Transverse colon (tissue), 4 donors: ENCODE data around the gene RAB40B. TPM values are rescaled to one million over a fixed set of nuclear protein-coding genes. Genes with fewer than 3 reads are reported as not detected.

Source experiments
- DNase-seq: peaks from one replicate; pipeline ENCODE4 v3.0.0-alpha.2; 2019
- H3K27ac ChIP-seq, 4 donors: fragments of 200-600 bp; sonication (generic); 2 replicates each; pipeline ENCODE4 v1.5.1; 2016 to 2018; ENCODE audit warnings: inconsistent platforms in 4 of 4
- H3K27me3 ChIP-seq: fragments of 200-600 bp; sonication (generic); 2 replicates; pipeline ENCODE4 v1.5.1; 2017; ENCODE audit warnings: inconsistent platforms
- H3K36me3 ChIP-seq, 4 donors: fragments of 200-600 bp; sonication (generic); 2 replicates each; pipeline ENCODE4 v1.5.1; 2017 to 2019; ENCODE audit warnings: inconsistent platforms in 4 of 4
- H3K4me1 ChIP-seq, 4 donors: fragments of 200-600 bp; sonication (generic); 2 replicates each; pipeline ENCODE4 v1.5.1; 2017 to 2020; ENCODE audit warnings: inconsistent platforms in 4 of 4
- H3K4me3 ChIP-seq, 4 donors: fragments of 200-600 bp; sonication (generic); 1 replicate in 1 of 4; 2 replicates in 3 of 4; pipeline versions ENCODE4 v1.5.1 to v1.6.1; 2017 to 2019; ENCODE audit warnings: inconsistent platforms in 4 of 4
- H3K9me3 ChIP-seq, 2 donors: fragments of 200-600 bp; sonication (generic); 2 replicates each; pipeline ENCODE4 v1.5.1; 2017 to 2019; ENCODE audit warnings: inconsistent platforms in 2 of 2
- EP300 ChIP-seq: sonication (generic); formaldehyde crosslinking; IDR thresholded peaks from one replicate; pipeline ENCODE4 v1.6.1; 2017; ENCODE audit warnings: antibody characterized with exemption, low read depth
- POLR2A ChIP-seq: fragments of 450-650 bp; IDR thresholded peaks from one replicate; pipeline ENCODE4 v1.6.1; 2016; ENCODE audit warnings: antibody characterized with exemption, mild to moderate bottlenecking, moderate library complexity
- POLR2AphosphoS5 ChIP-seq, 3 donors: sonication (generic); formaldehyde crosslinking; IDR thresholded peaks; one replicate each; pipeline ENCODE4 v1.6.1; 2016; ENCODE audit warnings: antibody characterized with exemption in 3 of 3
- WGBS, 2 donors: methylation state at CpG; one replicate each; pipeline ENCODE4 v1.1.5; 2018; ENCODE audit warnings: low coverage in 1 of 2; 5-methylcytosine and 5-hydroxymethylcytosine counted together
- in situ Hi-C, 4 donors: fragments of 200-750 bp; cut with MboI; loops; one replicate each; pipeline versions ENCODE4 v1.15.0 to v1.15.1; 2017; ENCODE audit warnings: low sequenced_read_pairs in 3 of 4, low pct_ligation_motif_present in 1 of 4, low pct_unique_long_range_greater_than_20kb in 1 of 4
- intact Hi-C: fragments of 100-400 bp; cut with DNase I; formaldehyde crosslinking; loops from one replicate; pipeline ENCODE4 v1.15.1; 2023; ENCODE audit warnings: low total_unique reads
- total RNA-seq, 4 donors: library from RNA; depleted of rRNA; stranded (reverse); fragments of >200 nt; gene quantifications; one replicate each; pipeline ENCODE4 v1.1.0, GENCODE V29; 2016
- TF ChIP-seq, protein P1 (sequence below), 5 experiments: fragments of 200-600 bp in 3 of 5; fragments of 450-650 bp in 2 of 5; sonication (generic) in 3 of 5; IDR thresholded peaks; 1 replicate in 2 of 5; 2 replicates in 3 of 5; pipeline ENCODE4 v1.5.1; 2016 to 2017; ENCODE audit warnings: antibody characterized with exemption in 5 of 5, inconsistent platforms in 3 of 5, mild to moderate bottlenecking in 2 of 5, moderate library complexity in 1 of 5

RAB40B gene
- total RNA-seq, 4 donors from 2014 or later = 26.5 to 83.0 (median 59.6) TPM

DNA sequence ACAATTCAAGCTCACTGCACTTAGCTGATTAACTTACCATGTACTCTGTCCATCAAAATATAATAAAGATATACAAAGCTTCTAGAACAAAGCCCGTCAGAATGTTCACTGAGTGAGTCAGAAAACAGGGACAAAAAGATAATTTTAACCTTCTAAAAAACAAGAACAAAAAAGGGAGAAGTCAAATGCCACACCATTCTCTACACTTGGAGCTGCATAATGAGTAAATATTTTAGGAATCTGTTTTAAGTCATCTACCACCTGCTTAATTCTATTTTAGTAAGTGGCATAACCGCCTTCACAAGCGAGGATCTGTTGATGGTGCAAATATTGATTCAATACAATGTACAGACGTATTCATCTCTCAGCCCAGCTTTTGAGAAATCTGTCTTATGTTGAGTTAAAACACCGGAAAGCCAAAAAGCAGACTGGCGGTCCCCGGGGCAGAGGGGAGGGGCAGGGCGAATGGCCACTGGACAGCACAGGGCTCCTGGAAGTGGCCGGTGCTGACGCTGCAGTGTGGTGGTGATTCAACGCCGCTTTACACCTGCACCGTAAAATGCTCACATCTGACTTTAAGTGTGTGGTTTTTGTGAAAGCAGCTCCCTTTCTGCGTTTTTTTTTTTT is 20.1 kb downstream of the RAB40B start:
- in situ Hi-C loops (no loop called here), intact Hi-C loops (no loop called here)
- 79 to 89% methylated on average over 14 of the region's 14 CpGs for WGBS, 2 donors
- no peaks in the 10 kb centered on the region for H3K27me3 ChIP-seq
- H3K4me1 ChIP-seq = peaks cover 3 to 30% (median 9%) of the 10 kb centered on the region in 4 donors
- no peak overlapping the region for H3K27ac ChIP-seq
- TF ChIP-seq POLR2A (no peak), POLR2AphosphoS5 (IDR thresholded peaks at IDR 0.05) (no peak), EP300 (no peak)
- TF ChIP-seq, protein P1, sequence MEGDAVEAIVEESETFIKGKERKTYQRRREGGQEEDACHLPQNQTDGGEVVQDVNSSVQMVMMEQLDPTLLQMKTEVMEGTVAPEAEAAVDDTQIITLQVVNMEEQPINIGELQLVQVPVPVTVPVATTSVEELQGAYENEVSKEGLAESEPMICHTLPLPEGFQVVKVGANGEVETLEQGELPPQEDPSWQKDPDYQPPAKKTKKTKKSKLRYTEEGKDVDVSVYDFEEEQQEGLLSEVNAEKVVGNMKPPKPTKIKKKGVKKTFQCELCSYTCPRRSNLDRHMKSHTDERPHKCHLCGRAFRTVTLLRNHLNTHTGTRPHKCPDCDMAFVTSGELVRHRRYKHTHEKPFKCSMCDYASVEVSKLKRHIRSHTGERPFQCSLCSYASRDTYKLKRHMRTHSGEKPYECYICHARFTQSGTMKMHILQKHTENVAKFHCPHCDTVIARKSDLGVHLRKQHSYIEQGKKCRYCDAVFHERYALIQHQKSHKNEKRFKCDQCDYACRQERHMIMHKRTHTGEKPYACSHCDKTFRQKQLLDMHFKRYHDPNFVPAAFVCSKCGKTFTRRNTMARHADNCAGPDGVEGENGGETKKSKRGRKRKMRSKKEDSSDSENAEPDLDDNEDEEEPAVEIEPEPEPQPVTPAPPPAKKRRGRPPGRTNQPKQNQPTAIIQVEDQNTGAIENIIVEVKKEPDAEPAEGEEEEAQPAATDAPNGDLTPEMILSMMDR (IDR thresholded peaks at IDR 0.05) = no peak
- H3K4me3 ChIP-seq = no peak overlapping the region
- H3K9me3 ChIP-seq = peaks cover 0 to 10% of the 10 kb centered on the region in 2 donors
- DNase-seq = no peak
- H3K36me3 ChIP-seq = no peaks in the 10 kb centered on the region

DNA sequence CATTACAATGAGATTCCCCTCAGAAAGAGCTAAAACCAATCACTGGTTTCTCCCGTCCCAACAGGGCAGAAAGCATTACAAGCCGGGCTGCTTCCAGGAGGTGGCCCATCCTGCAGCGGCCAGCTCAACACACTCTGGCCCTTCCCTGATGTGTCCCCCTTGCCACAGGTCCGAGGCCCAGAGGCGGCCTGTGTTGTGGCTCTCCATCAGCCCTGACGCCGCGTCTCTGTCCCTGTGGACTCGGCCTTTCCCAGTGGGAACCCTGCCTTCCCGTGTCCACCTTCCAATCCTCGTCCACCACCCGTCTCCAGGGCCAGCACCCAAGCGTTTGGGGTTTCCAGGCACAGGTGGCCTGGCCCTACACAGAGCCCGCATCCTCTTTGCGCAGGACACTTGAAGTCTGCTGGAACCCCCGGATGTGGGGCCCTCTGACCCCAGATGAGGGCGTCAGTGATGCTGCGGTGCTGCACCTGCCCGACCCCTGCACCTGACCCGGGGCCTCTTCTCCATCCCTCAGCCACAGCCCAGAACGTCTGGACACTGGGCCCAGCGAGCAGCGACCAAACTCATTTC is 21.1 kb downstream of the RAB40B start:
- Histone ChIP-seq H3K27ac (no peak overlapping the region), H3K4me1 (peaks cover 0 to 21% (median 10%) of the 10 kb centered on the region in 4 donors), H3K4me3 (no peak overlapping the region), H3K36me3 (no peaks in the 10 kb centered on the region), H3K9me3 (peaks cover 0 to 10% of the 10 kb centered on the region in 2 donors), H3K27me3 (no peaks in the 10 kb centered on the region)
- no peak for DNase-seq
- TF ChIP-seq POLR2A = no peak
- TF ChIP-seq POLR2AphosphoS5 (IDR thresholded peaks at IDR 0.05) = no peak
- TF ChIP-seq EP300 = no peak
- TF ChIP-seq, protein P1 (IDR thresholded peaks at IDR 0.05) = no peak
- intact Hi-C loops (no loop called here), in situ Hi-C loops (no loop called here)
- 83 to 91% methylated on average over 3 to 23 of the region's 23 CpGs for WGBS, 2 donors

DNA sequence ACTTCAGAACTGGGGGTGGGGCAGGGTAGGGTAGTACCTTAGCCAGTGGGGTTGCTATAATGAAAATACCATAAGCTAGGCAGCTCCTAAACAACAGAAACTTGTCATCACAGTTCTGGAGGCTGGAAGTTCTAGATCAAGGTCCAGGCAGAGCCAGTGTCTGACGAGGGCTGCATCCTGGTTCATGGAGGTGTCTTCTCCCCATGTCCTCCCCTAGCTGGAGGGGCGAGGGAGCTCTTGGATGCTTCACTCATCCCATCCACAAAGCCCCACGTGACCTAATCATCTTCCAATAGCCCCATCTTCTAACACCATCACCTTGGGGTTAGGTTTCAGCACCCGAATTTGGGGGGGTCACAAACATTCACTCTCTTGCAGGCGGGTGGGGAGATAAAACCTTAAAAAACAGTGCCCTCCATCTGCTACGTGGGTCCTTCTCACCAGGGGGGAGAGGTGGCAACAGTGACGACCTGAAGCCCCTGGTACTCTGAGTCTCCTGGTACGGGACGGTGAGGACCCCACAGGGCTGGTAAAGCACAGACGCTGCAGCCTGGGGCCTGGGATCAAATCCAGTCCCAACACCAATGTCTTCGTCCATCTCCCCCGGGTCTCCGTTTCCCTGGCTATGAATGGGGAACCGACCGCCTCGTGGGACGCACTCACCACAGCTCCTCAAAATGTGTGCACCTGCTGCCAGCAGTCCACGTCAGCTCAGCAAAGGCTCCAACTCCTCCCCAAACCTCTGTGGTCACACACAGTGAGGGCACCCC is 22.8 kb downstream of the RAB40B start:
- no peaks in the 10 kb centered on the region for H3K9me3 ChIP-seq
- in situ Hi-C loops (no loop called here), intact Hi-C loops (no loop called here)
- TF ChIP-seq POLR2A (no peak), POLR2AphosphoS5 (IDR thresholded peaks at IDR 0.05) (no peak), EP300 (no peak)
- TF ChIP-seq, protein P1 (IDR thresholded peaks at IDR 0.05) = no peak
- no peaks in the 10 kb centered on the region for H3K36me3 ChIP-seq
- no peaks in the 10 kb centered on the region for H3K27me3 ChIP-seq
- DNase-seq = no peak
- peak overlapping the region in 1 of 4 donors; percentile 29 for H3K27ac ChIP-seq
- no peak overlapping the region for H3K4me3 ChIP-seq
- H3K4me1 ChIP-seq = peaks cover 0 to 21% (median 12%) of the 10 kb centered on the region in 4 donors
- 85% methylated on average over 18 of the region's 18 CpGs; no CpG with 5 or more reads in 1 of the 2 donors for WGBS, 2 donors
